Mesothelial cell of epicardium (in vitro differentiated cells): ENCODE measurements around the gene SIN3B. TPM values are rescaled to one million over a fixed set of nuclear protein-coding genes. Genes with fewer than 3 reads are reported as not detected.

Experiments used
- DNase-seq, 2 experiments: peaks; one replicate each; pipeline ENCODE4 v3.0.0; 2021; ENCODE audit warnings: low spot score in 2 of 2; ENCODE audit not compliant: unreplicated experiment in 2 of 2
- H3K27ac Mint-ChIP-seq: 2 replicates; pipeline ENCODE4 v1.8.0; 2021; ENCODE audit warnings: mixed read lengths
- H3K27me3 Mint-ChIP-seq: 2 replicates; pipeline ENCODE4 v1.8.0; 2021; ENCODE audit warnings: low read depth, mixed read lengths
- H3K36me3 Mint-ChIP-seq: 2 replicates; pipeline ENCODE4 v1.8.0; 2021; ENCODE audit warnings: mixed read lengths
- H3K4me1 Mint-ChIP-seq: 2 replicates; pipeline ENCODE4 v1.8.0; 2021; ENCODE audit warnings: mixed read lengths
- H3K4me3 Mint-ChIP-seq: 2 replicates; pipeline ENCODE4 v1.8.0; 2021; ENCODE audit warnings: mild to moderate bottlenecking, moderate library complexity, mixed read lengths
- H3K9me3 Mint-ChIP-seq: 2 replicates; pipeline ENCODE4 v1.8.0; 2021; ENCODE audit warnings: mixed read lengths
- CTCF ChIP-seq: fragments of 200-600 bp; sonication (generic); IDR thresholded peaks from one replicate; pipeline ENCODE4 v1.5.0; 2021; ENCODE audit warnings: antibody characterized with exemption; ENCODE audit not compliant: unreplicated experiment
- total RNA-seq: library from RNA; stranded (reverse); gene quantifications from 3 replicates; pipeline ENCODE4 v1.2.1, GENCODE V29; 2021

Gene SIN3B
- total RNA-seq, 1 donor from 2014 or later: 116 TPM

- no peak for DNase-seq
- Mint-ChIP-seq H3K9me3 (peaks cover 13% of the 10 kb centered on the region), H3K36me3 (peaks cover 2% of the 10 kb centered on the region), H3K27me3 (peaks cover 2% of the 10 kb centered on the region), H3K4me3 (no peak overlapping the region), H3K4me1 (no peaks in the 10 kb centered on the region), H3K27ac (no peak overlapping the region)
- no peak for TF ChIP-seq CTCF
These were observed 40.0 kb upstream of the SIN3B start for GRCh38 chr19:16789238-16789637.

GRCh38 chr19:16790051-16790450 lies 39.1 kb upstream of the SIN3B start:
- no peak for TF ChIP-seq CTCF
- Mint-ChIP-seq H3K4me3 (no peak overlapping the region), H3K9me3 (peaks cover 13% of the 10 kb centered on the region), H3K4me1 (no peaks in the 10 kb centered on the region), H3K27ac (no peak overlapping the region), H3K36me3 (peaks cover 2% of the 10 kb centered on the region), H3K27me3 (peaks cover 2% of the 10 kb centered on the region)
- DNase-seq: no peak

GRCh38 chr19:16791942-16792341 lies 37.3 kb upstream of the SIN3B start:
- TF ChIP-seq CTCF: no peak
- H3K27ac Mint-ChIP-seq: no peak overlapping the region

GRCh38 chr19:16794456-16795441 lies 34.4 kb upstream of the SIN3B start:
- Mint-ChIP-seq H3K4me3 (no peak overlapping the region), H3K4me1 (no peaks in the 10 kb centered on the region), H3K27me3 (peaks cover 2% of the 10 kb centered on the region), H3K36me3 (peaks cover 2% of the 10 kb centered on the region), H3K27ac (no peak overlapping the region), H3K9me3 (peaks cover 11% of the 10 kb centered on the region)
- DNase-seq: no peak
- TF ChIP-seq CTCF: no peak

More at GRCh38 chr19:16791942-16792341, 37.3 kb upstream of the SIN3B start:
- H3K9me3 Mint-ChIP-seq: peaks cover 21% of the 10 kb centered on the region
- DNase-seq: no peak
- peaks cover 2% of the 10 kb centered on the region for H3K27me3 Mint-ChIP-seq
- H3K4me3 Mint-ChIP-seq: no peak overlapping the region
- peaks cover 2% of the 10 kb centered on the region for H3K36me3 Mint-ChIP-seq
- H3K4me1 Mint-ChIP-seq: no peaks in the 10 kb centered on the region

GRCh38 chr19:16795731-16796130 lies 33.5 kb upstream of the SIN3B start:
- Mint-ChIP-seq H3K4me3 (no peak overlapping the region), H3K4me1 (no peaks in the 10 kb centered on the region), H3K9me3 (peaks cover 8% of the 10 kb centered on the region), H3K36me3 (no peaks in the 10 kb centered on the region), H3K27ac (no peak overlapping the region), H3K27me3 (peaks cover 2% of the 10 kb centered on the region)
- no peak for TF ChIP-seq CTCF
- DNase-seq: no peak
